Vagina (tissue), 2 donors: ENCODE data around the gene PTGER2. TPM values are rescaled to one million over a fixed set of nuclear protein-coding genes. Genes with fewer than 3 reads are reported as not detected.

Experiments used
- DNase-seq, 2 donors: peaks; one replicate each; pipeline ENCODE4 v3.0.0-alpha.2; 2017; ENCODE audit errors: extremely low spot score in 2 of 2
- H3K27ac ChIP-seq: fragments of 200-600 bp; sonication (generic); one replicate; pipeline ENCODE4 v1.5.1; 2019
- H3K27me3 ChIP-seq: fragments of 200-600 bp; sonication (generic); one replicate; pipeline ENCODE4 v1.5.1; 2019
- H3K36me3 ChIP-seq, 2 donors: fragments of 200-600 bp; sonication (generic); one replicate each; pipeline ENCODE4 v1.5.1; 2017 to 2019
- H3K4me1 ChIP-seq: fragments of 200-600 bp; sonication (generic); one replicate; pipeline ENCODE4 v1.5.1; 2019
- H3K4me3 ChIP-seq, 2 donors: fragments of 200-600 bp; sonication (generic); 1 replicate in 1 of 2; 2 replicates in 1 of 2; pipeline ENCODE4 v1.5.1; 2016 to 2019
- H3K9me3 ChIP-seq: fragments of 200-600 bp; sonication (generic); one replicate; pipeline ENCODE4 v1.5.1; 2019
- CTCF ChIP-seq, 3 experiments: fragments of 450-650 bp in 2 of 3; fragments of 200-600 bp in 1 of 3; sonication (generic) in 1 of 3; IDR thresholded peaks; one replicate each; pipeline ENCODE4 v1.5.1; 2017 to 2019; ENCODE audit warnings: antibody characterized with exemption in 3 of 3, mild to moderate bottlenecking in 2 of 3, moderate library complexity in 2 of 3
- POLR2A ChIP-seq, 2 donors: fragments of 450-650 bp; IDR thresholded peaks; one replicate each; pipeline ENCODE4 v1.6.1; 2017; ENCODE audit warnings: antibody characterized with exemption in 2 of 2, mild to moderate bottlenecking in 2 of 2, moderate library complexity in 2 of 2
- POLR2AphosphoS5 ChIP-seq, 2 donors: sonication (generic); formaldehyde crosslinking; IDR thresholded peaks; one replicate each; pipeline ENCODE4 v1.9.0; 2017; ENCODE audit warnings: antibody characterized with exemption in 2 of 2, mild to moderate bottlenecking in 2 of 2, low read depth in 1 of 2; ENCODE audit not compliant: insufficient read depth in 1 of 2
- intact Hi-C: fragments of 100-400 bp; cut with DNase I; formaldehyde crosslinking; loops from one replicate; pipeline ENCODE4 v1.15.1; 2023
- total RNA-seq: library from RNA; depleted of rRNA; stranded (reverse); fragments of >200 nt; gene quantifications from one replicate; pipeline ENCODE4 v1.2.3, GENCODE V29; 2016

The PTGER2 gene
- total RNA-seq, 1 donor from 2014 or later = 10.3 TPM

GRCh38 chr14:52346778-52347177 is 32.7 kb downstream of the PTGER2 start:
- intact Hi-C loops = no loop called here
- TF ChIP-seq POLR2AphosphoS5 (IDR thresholded peaks at IDR 0.05; ENCODE audit: insufficient read depth in 1 of 2, low read depth in 1 of 2) (no peak), POLR2A (IDR thresholded peaks at IDR 0.05) (no peak), CTCF (IDR thresholded peaks at IDR 0.05) (no peak)
- Histone ChIP-seq H3K4me1 (peaks cover 14% of the 10 kb centered on the region), H3K27ac (no peak overlapping the region), H3K9me3 (no peaks in the 10 kb centered on the region), H3K36me3 (no peaks in the 10 kb centered on the region), H3K4me3 (no peak overlapping the region), H3K27me3 (no peaks in the 10 kb centered on the region)
- DNase-seq = no peak

- H3K36me3 ChIP-seq = no peaks in the 10 kb centered on the region
Observed at GRCh38 chr14:52348279-52348678, 34.2 kb downstream of the PTGER2 start.

GRCh38 chr14:52348776-52349175 is 34.7 kb downstream of the PTGER2 start:
- DNase-seq = no peak
- TF ChIP-seq POLR2A (IDR thresholded peaks at IDR 0.05) (no peak), POLR2AphosphoS5 (IDR thresholded peaks at IDR 0.05; ENCODE audit: insufficient read depth in 1 of 2, low read depth in 1 of 2) (no peak), CTCF (IDR thresholded peaks at IDR 0.05) (no peak)
- intact Hi-C loops = no loop called here
- Histone ChIP-seq H3K36me3 (no peaks in the 10 kb centered on the region), H3K27ac (no peak overlapping the region), H3K4me1 (peaks cover 21% of the 10 kb centered on the region), H3K9me3 (no peaks in the 10 kb centered on the region), H3K27me3 (no peaks in the 10 kb centered on the region), H3K4me3 (no peak overlapping the region)

More at GRCh38 chr14:52348279-52348678, 34.2 kb downstream of the PTGER2 start:
- H3K27me3 ChIP-seq = no peaks in the 10 kb centered on the region
- TF ChIP-seq POLR2A (IDR thresholded peaks at IDR 0.05) (no peak), POLR2AphosphoS5 (IDR thresholded peaks at IDR 0.05; ENCODE audit: insufficient read depth in 1 of 2, low read depth in 1 of 2) (no peak), CTCF (IDR thresholded peaks at IDR 0.05) (no peak)
- no peak overlapping the region for H3K4me3 ChIP-seq
- no peak overlapping the region for H3K27ac ChIP-seq
- DNase-seq = no peak
- intact Hi-C loops = no loop called here
- H3K4me1 ChIP-seq = peaks cover 21% of the 10 kb centered on the region
- no peaks in the 10 kb centered on the region for H3K9me3 ChIP-seq

- intact Hi-C loops = no loop called here
- Histone ChIP-seq H3K4me3 (no peak overlapping the region), H3K36me3 (no peaks in the 10 kb centered on the region), H3K27me3 (no peaks in the 10 kb centered on the region), H3K9me3 (no peaks in the 10 kb centered on the region), H3K4me1 (peaks cover 23% of the 10 kb centered on the region), H3K27ac (no peak overlapping the region)
- TF ChIP-seq POLR2AphosphoS5 (IDR thresholded peaks at IDR 0.05; ENCODE audit: insufficient read depth in 1 of 2, low read depth in 1 of 2) (no peak), CTCF (IDR thresholded peaks at IDR 0.05) (no peak), POLR2A (IDR thresholded peaks at IDR 0.05) (no peak)
- no peak for DNase-seq
Observed at GRCh38 chr14:52349731-52350130, 35.6 kb downstream of the PTGER2 start.

GRCh38 chr14:52350445-52350844 is 36.3 kb downstream of the PTGER2 start:
- Histone ChIP-seq H3K4me3 (no peak overlapping the region), H3K27ac (peak overlapping the region; percentile 56), H3K27me3 (no peaks in the 10 kb centered on the region), H3K9me3 (no peaks in the 10 kb centered on the region), H3K4me1 (peaks cover 29% of the 10 kb centered on the region), H3K36me3 (no peaks in the 10 kb centered on the region)
- intact Hi-C loops = no loop called here
- no peak for TF ChIP-seq POLR2AphosphoS5 (IDR thresholded peaks at IDR 0.05; ENCODE audit: insufficient read depth in 1 of 2, low read depth in 1 of 2)
- TF ChIP-seq CTCF (IDR thresholded peaks at IDR 0.05) = no peak
- no peak for TF ChIP-seq POLR2A (IDR thresholded peaks at IDR 0.05)
- no peak for DNase-seq
